ENCODE data around the gene EXOC4. TPM values are rescaled to one million over a fixed set of nuclear protein-coding genes. Genes with fewer than 3 reads are reported as not detected.

The EXOC4 gene
- total RNA-seq, 1 experiment from 2014 or later, result 75.8 TPM

GRCh38 chr7:133434246-133434865, 181.5 kb downstream of the EXOC4 start:
- Mint-ChIP-seq H3K4me1 (peaks cover 21 to 25% of the 10 kb centered on the region in 2 experiments), H3K27me3 (ENCODE audit: low read depth) (no peaks in the 10 kb centered on the region), H3K27ac (no peak overlapping the region), H3K4me3 (no peak overlapping the region), H3K36me3 (ENCODE audit: insufficient read depth in 1 of 3, low read depth in 3 of 3) (peaks cover 8 to 15% (median 9%) of the 10 kb centered on the region in 3 experiments; a peak in 5 of 7 replicates), H3K9me3 (peaks cover 0 to 9% of the 10 kb centered on the region in 2 experiments)
- Histone ChIP-seq H3K4ac (ENCODE audit: low read depth, low read length) (no peak overlapping the region), H3K79me2 (ENCODE audit: insufficient read depth, low read length) (no peaks in the 10 kb centered on the region), H2BK5ac (ENCODE audit: insufficient read length, low read length) (no peak overlapping the region), H3K23me2 (ENCODE audit: insufficient read length, low read depth, low read length, poor library complexity, severe bottlenecking) (no peaks in the 10 kb centered on the region), H3K4me1 (ENCODE audit: insufficient read depth, low read length) (no peaks in the 10 kb centered on the region; the same call in 1 of the 2 replicates), H3K23ac (ENCODE audit: insufficient read length, low read depth, low read length) (no peak overlapping the region), H3T11ph (ENCODE audit: low read length) (no peak overlapping the region), H3K79me1 (ENCODE audit: insufficient read depth, low read depth, low read length, poor library complexity, severe bottlenecking) (no peaks in the 10 kb centered on the region), H4K8ac (replicated peaks; ENCODE audit: insufficient read length, low read depth, low read length) (no peak overlapping the region), H2BK20ac (ENCODE audit: low read depth, low read length, poor library complexity, severe bottlenecking) (no peak overlapping the region), H3K9me3 (ENCODE audit: control insufficient read depth, low read depth, low read length) (no peaks in the 10 kb centered on the region), H3K27me3 (ENCODE audit: insufficient read depth, low read length) (no peaks in the 10 kb centered on the region), H2BK120ac (ENCODE audit: low read depth, low read length, poor library complexity, severe bottlenecking) (no peak overlapping the region), H2AFZ (ENCODE audit: low read length) (no peak overlapping the region), H3K18ac (ENCODE audit: insufficient read length, low read depth, low read length) (no peak overlapping the region), H3K9ac (ENCODE audit: extremely low read depth, insufficient read length, low read length) (no peak overlapping the region), H4K20me1 (ENCODE audit: control insufficient read depth, insufficient read depth, insufficient read length) (no peaks in the 10 kb centered on the region), H3K14ac (ENCODE audit: insufficient read depth, low read length) (no peak overlapping the region), H2AK5ac (ENCODE audit: insufficient read length, low read length) (no peak overlapping the region), H4K5ac (ENCODE audit: insufficient read length, low read depth, low read length) (no peak overlapping the region), H3K27ac (ENCODE audit: insufficient read length, low read depth, low read length) (no peak overlapping the region), H3K4me2 (ENCODE audit: insufficient read depth, insufficient read length, low read length) (no peak overlapping the region), H2BK15ac (ENCODE audit: low read depth, low read length) (no peak overlapping the region), H4K91ac (ENCODE audit: insufficient read length, low read depth, low read length) (no peak overlapping the region), H2BK12ac (ENCODE audit: insufficient read length, low read depth, low read length) (no peak overlapping the region), H3K56ac (ENCODE audit: insufficient read length, low read depth, low read length) (no peak overlapping the region)
- WGBS (ENCODE audit: extremely low coverage, insufficient read length, low lambda C conversion rate), result no CpG with 5 or more reads among the region's 3 CpGs
- TF ChIP-seq CTCF (conservative IDR thresholded peaks at IDR 0.05), result peak; percentile 72
- no peak for DNase-seq
